Neural crest cell (in vitro differentiated cells): Measurements from ENCODE around the gene BIRC2. TPM values are rescaled to one million over a fixed set of nuclear protein-coding genes. Genes with fewer than 3 reads are reported as not detected.
"Not testable (repeated sequence)": the region's sequence is repeated elsewhere in the genome, so short reads cannot be mapped to it uniquely, and the experiment has no call there.

Experiments
- DNase-seq: peaks from one replicate; pipeline ENCODE4 v3.0.0; 2021; ENCODE audit warnings: low read depth, mixed read lengths, low spot score
- H3K27ac Mint-ChIP-seq: one replicate; pipeline ENCODE4 v1.8.0; 2021; ENCODE audit warnings: mild to moderate bottlenecking, mixed read lengths; ENCODE audit not compliant: unreplicated experiment
- H3K27me3 Mint-ChIP-seq: 2 replicates; pipeline ENCODE4 v1.8.0; 2021; ENCODE audit warnings: low read depth, mild to moderate bottlenecking, mixed read lengths
- H3K36me3 Mint-ChIP-seq: 2 replicates; pipeline ENCODE4 v1.8.0; 2021; ENCODE audit warnings: low read depth, mild to moderate bottlenecking, mixed read lengths
- H3K4me1 Mint-ChIP-seq: 2 replicates; pipeline ENCODE4 v1.8.0; 2021; ENCODE audit warnings: mixed read lengths
- H3K4me3 Mint-ChIP-seq: one replicate; pipeline ENCODE4 v1.8.0; 2021; ENCODE audit warnings: mild to moderate bottlenecking, mixed read lengths
- H3K9me3 Mint-ChIP-seq: 2 replicates; pipeline ENCODE4 v1.8.0; 2021; ENCODE audit warnings: mixed read lengths
- CTCF ChIP-seq: fragments of 200-600 bp; sonication (generic); conservative IDR thresholded peaks from 2 replicates; pipeline ENCODE4 v1.5.0; 2021; ENCODE audit warnings: antibody characterized with exemption, mild to moderate bottlenecking
- total RNA-seq: library from RNA; stranded (reverse); gene quantifications from 2 replicates; pipeline ENCODE4 v1.2.1, GENCODE V29; 2021

BIRC2 gene
- total RNA-seq, 1 donor from 2014 or later, result 42.6 TPM

- Mint-ChIP-seq H3K27me3 (no peaks in the 10 kb centered on the region), H3K36me3 (no peaks in the 10 kb centered on the region), H3K9me3 (no peaks in the 10 kb centered on the region), H3K27ac (no peak overlapping the region), H3K4me3 (no peak overlapping the region), H3K4me1 (no peaks in the 10 kb centered on the region)
- DNase-seq, result no peak
- TF ChIP-seq CTCF, result no peak
Measured at GRCh38 chr11:102332611-102332994, 14.4 kb upstream of the BIRC2 start.

GRCh38 chr11:102338479-102339010, 8.5 kb upstream of the BIRC2 start:
- Mint-ChIP-seq H3K36me3 (no peaks in the 10 kb centered on the region), H3K27me3 (no peaks in the 10 kb centered on the region), H3K4me3 (no peak overlapping the region), H3K4me1 (peaks cover 4% of the 10 kb centered on the region), H3K27ac (no peak overlapping the region), H3K9me3 (no peaks in the 10 kb centered on the region)
- no peak for DNase-seq
- TF ChIP-seq CTCF, result no peak

- H3K4me3 Mint-ChIP-seq, H3K27ac Mint-ChIP-seq, DNase-seq, H3K36me3 Mint-ChIP-seq, H3K27me3 Mint-ChIP-seq, H3K9me3 Mint-ChIP-seq: not testable (repeated sequence)
- H3K4me1 Mint-ChIP-seq, result peaks cover 12% of the 10 kb centered on the region
Measured at GRCh38 chr11:102341311-102341710, 5.7 kb upstream of the BIRC2 start.

- peak; percentile 86 for TF ChIP-seq CTCF
- no peaks in the 10 kb centered on the region for H3K36me3 Mint-ChIP-seq
- no peak overlapping the region for H3K27ac Mint-ChIP-seq
- DNase-seq, result peak; percentile 80
- peak overlapping the region; percentile 39 for H3K4me3 Mint-ChIP-seq
- peaks cover 16% of the 10 kb centered on the region for H3K4me1 Mint-ChIP-seq
- H3K9me3 Mint-ChIP-seq, result no peaks in the 10 kb centered on the region
- no peaks in the 10 kb centered on the region for H3K27me3 Mint-ChIP-seq
Measured at GRCh38 chr11:102341844-102342318, 5.1 kb upstream of the BIRC2 start.

GRCh38 chr11:102343809-102344208, 3.2 kb upstream of the BIRC2 start:
- Mint-ChIP-seq H3K4me3 (peak overlapping the region; percentile 32), H3K36me3 (no peaks in the 10 kb centered on the region), H3K9me3 (no peaks in the 10 kb centered on the region), H3K27me3 (no peaks in the 10 kb centered on the region), H3K27ac (no peak overlapping the region), H3K4me1 (peaks cover 28% of the 10 kb centered on the region)
- TF ChIP-seq CTCF, result no peak
- DNase-seq, result no peak

GRCh38 chr11:102345904-102346303, 1.1 kb upstream of the BIRC2 start:
- no peaks in the 10 kb centered on the region for H3K36me3 Mint-ChIP-seq
- peak overlapping the region; percentile 83 for H3K27ac Mint-ChIP-seq
- no peak for TF ChIP-seq CTCF
- no peak for DNase-seq
- no peaks in the 10 kb centered on the region for H3K9me3 Mint-ChIP-seq
- peak overlapping the region; percentile 91 for H3K4me3 Mint-ChIP-seq
- H3K27me3 Mint-ChIP-seq, result no peaks in the 10 kb centered on the region
- H3K4me1 Mint-ChIP-seq, result peaks cover 41% of the 10 kb centered on the region
